ENCODE data around the gene OR4D2.

Gene OR4D2

DNA sequence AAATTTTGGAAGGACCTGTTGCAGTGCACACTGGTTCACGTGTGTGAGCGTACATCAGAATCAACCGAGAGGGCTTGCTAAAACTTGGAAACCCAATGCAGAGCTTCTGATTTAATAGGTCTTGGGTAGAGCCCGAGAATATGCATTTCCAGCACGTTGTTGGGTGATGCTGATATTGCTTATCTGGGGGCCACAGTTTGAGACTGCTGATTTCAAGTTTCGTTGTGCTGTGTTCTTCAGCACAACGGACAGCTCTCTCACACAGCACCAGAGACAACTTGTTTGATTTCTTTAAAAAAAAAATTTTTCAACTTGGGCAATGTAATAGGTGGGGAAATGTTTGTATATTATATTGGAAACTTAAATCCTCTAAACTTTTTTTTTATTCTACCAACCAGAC is 9.4 kb downstream of the OR4D2 start:
- DNase-seq: no peak

GRCh38 chr17:58181796-58182195 is 15.0 kb downstream of the OR4D2 start:
- DNase-seq: no peak

GRCh38 chr17:58183514-58183913 is 16.7 kb downstream of the OR4D2 start:
- DNase-seq: no peak

GRCh38 chr17:58184308-58184985 is 17.7 kb downstream of the OR4D2 start:
- no peak for DNase-seq

- no peak for DNase-seq
These were observed 18.4 kb downstream of the OR4D2 start for GRCh38 chr17:58184986-58185761.

- no peak for DNase-seq
These were observed 19.8 kb downstream of the OR4D2 start for GRCh38 chr17:58186591-58186990.

GRCh38 chr17:58187063-58187462 is 20.3 kb downstream of the OR4D2 start:
- no peak for DNase-seq

DNA sequence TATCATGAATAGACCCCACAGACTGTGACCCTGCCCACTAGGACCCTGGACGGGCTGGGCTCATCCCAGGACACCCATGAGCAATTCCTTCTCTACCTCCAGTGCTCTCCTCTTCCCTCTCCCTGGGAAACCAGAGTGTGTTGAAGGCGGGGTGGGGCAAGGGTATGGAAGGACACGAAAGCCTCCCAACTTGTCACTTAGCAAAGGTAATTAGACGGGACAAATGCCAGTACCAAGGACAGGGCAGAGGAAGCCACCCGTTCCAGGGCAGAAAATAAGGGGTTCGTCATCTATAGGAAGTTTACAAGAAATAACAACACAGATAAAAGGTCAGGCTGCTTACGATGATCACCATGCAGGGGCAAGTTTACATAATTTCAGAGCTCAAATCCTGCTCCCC is 20.9 kb downstream of the OR4D2 start:
- DNase-seq: no peak

- DNase-seq: peak; percentile 42
These were observed 22.8 kb downstream of the OR4D2 start for GRCh38 chr17:58189436-58190146.

GRCh38 chr17:58191241-58191896 is 24.6 kb downstream of the OR4D2 start:
- DNase-seq: no peak

GRCh38 chr17:58192612-58193011 is 25.8 kb downstream of the OR4D2 start, which contains the start of gene EPX:
Gene EPX (plus strand): TSS chr17:58192726. CDS start chr17:58192847, 121 bp downstream.
- DNase-seq: no peak

DNA sequence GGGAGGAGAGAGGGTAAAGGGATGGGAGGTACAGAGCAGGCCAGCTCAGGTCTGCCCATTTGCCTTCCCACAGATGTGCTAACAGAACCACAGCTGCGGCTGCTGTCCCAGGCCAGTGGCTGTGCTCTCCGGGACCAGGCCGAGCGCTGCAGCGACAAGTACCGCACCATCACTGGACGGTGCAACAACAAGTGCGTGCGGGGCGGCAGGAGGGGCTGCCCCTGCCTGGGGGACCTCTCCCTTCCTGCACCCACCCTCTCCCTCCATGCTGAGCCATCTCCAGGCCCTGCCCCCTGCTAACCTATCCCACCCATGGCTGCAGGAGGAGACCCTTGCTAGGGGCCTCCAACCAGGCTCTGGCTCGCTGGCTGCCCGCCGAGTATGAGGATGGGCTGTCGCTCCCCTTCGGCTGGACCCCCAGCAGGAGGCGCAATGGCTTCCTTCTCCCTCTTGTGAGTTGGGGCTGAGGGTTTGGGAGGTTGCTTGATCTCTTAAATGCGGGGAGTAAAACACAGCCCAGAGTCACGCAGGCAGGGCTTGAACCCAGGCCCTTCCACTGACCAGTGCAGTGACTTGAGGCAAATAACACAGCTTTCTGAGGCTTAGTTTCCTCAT is 27.0 kb downstream of the OR4D2 start:
- DNase-seq: no peak

GRCh38 chr17:58195518-58196123 is 28.8 kb downstream of the OR4D2 start:
- DNase-seq: no peak

GRCh38 chr17:58196610-58197009 is 29.8 kb downstream of the OR4D2 start:
- no peak for DNase-seq

- peak; percentile 47 for DNase-seq
These were observed 33.3 kb downstream of the OR4D2 start for GRCh38 chr17:58200024-58200633.

- no peak for DNase-seq
These were observed 36.1 kb downstream of the OR4D2 start for GRCh38 chr17:58202859-58203258.

DNA sequence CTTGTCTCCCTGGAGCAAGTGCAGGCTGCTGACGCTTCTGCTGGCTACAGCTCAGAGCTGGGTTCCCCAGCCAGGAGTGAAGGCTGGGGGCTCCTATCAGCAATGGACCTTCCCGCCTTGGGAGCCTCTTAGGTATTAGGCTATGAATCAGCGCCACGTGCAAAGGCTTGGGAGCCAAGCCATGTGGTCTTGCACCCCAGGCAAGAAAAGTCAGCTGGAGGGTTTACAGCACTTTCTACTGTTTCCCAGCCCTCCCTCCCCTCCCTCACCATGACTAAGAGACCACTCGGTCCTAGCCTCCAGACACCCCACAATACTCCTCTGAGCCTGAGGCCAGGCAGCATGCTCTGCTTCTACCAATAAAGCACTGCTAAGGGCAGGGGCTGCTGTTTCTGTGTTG is 38.0 kb downstream of the OR4D2 start:
- no peak for DNase-seq

DNA sequence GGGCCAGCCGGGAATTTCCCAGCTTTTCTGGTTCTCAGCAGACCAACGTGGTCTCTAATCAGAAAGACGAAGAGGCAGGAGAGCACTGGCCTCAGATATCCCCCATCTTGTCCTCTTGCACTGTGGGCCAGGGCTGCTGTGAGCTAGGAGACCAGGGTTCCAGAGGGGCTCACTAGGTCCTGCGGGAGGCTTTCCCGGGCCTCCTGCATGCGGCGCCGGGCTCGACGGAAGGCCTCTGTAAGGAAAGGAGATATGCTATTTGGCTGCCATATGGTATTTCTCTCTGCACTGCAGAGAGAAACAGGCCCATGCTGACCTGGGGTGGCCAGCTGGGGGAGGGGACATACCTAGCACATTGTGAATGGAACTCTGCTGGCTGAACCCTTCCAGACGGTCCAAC is 39.2 kb downstream of the OR4D2 start:
- DNase-seq: no peak

GRCh38 chr17:58207451-58207850 is 40.7 kb downstream of the OR4D2 start:
- DNase-seq: no peak

DNA sequence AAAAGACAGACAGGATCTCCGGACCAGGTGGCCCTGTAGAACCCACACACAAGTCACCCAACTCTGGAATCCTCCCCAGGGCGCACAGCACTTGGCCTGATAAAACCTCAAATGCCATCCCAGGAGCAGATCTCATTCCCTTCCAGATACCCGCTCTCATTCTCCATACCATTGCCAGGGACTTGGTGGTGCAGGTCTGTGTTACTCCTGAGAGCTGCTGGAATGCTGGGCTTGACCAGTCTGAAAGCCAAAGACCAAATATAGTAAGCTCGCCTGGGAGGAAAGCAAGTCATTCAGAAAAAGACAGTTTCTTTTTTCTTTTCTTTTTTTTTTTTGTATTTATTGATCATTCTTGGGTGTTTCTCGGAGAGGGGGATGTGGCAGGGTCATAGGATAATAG is 41.6 kb downstream of the OR4D2 start:
- no peak for DNase-seq

- no peak for DNase-seq
These were observed 44.1 kb downstream of the OR4D2 start for GRCh38 chr17:58210922-58211321.

DNA sequence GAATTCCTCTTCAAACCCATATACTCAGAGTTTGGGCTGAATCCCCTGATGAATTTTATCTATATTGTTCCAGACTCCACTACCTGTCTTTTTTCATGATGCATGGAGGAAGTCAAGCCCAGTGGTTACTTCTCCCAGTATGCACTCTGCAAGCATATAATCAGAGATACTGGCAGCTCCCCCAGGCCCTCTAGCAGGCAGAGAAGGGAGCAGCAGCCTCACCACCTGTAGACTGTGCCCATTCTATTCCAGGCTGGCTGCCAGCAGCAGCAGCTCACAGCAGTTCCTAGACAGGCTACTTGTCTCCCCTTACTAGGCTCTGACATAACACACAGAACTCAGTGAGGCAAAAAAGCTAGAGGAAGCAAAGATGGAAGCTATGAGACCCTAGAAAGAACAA is 48.9 kb downstream of the OR4D2 start:
- no peak for DNase-seq

All from 8988T (cell line).